GM12874 (cell line): ENCODE results near the gene FAM47C.

Source experiments
- CTCF ChIP-seq: IDR thresholded peaks from 2 replicates; pipeline ENCODE4 v1.5.1; 2011; ENCODE audit warnings: low read depth, mild to moderate bottlenecking, control low read depth, low read length, moderate library complexity; ENCODE audit not compliant: insufficient read depth

Gene FAM47C

GRCh38 chrX:36983831-36984230 lies 24.3 kb upstream of the FAM47C start:
- no peak for TF ChIP-seq CTCF

- no peak for TF ChIP-seq CTCF
Observed at GRCh38 chrX:36986231-36986630, 21.9 kb upstream of the FAM47C start.

- no peak for TF ChIP-seq CTCF
Observed at GRCh38 chrX:37000140-37000539, 8.0 kb upstream of the FAM47C start.

- TF ChIP-seq CTCF = no peak
Observed at GRCh38 chrX:37010496-37010895, 2.3 kb downstream of the FAM47C start.

GRCh38 chrX:37047776-37048175 lies 39.6 kb downstream of the FAM47C start:
- no peak for TF ChIP-seq CTCF

GRCh38 chrX:37060999-37061398 lies 52.8 kb downstream of the FAM47C start:
- TF ChIP-seq CTCF = peak; percentile 31
